Effector memory CD8-positive, alpha-beta T cell (primary cell): ENCODE measurements around the gene TAX1BP3.

Experiments used
- ATAC-seq: fragments of 150-1000 bp; cut with Tn5 transposase; replicated peaks from 2 replicates; pipeline ENCODE4 v1.10.0; 2021; ENCODE audit warnings: mild to moderate bottlenecking, moderate library complexity
- DNase-seq, 3 experiments: peaks; one replicate each; pipeline ENCODE4 v3.0.0; 2021
- H3K27ac Mint-ChIP-seq, 2 donors: one replicate each; pipeline ENCODE4 v1.8.0; 2022; ENCODE audit warnings: mild to moderate bottlenecking in 2 of 2, mixed read lengths in 2 of 2, moderate library complexity in 2 of 2
- H3K27me3 Mint-ChIP-seq, 2 donors: one replicate each; pipeline ENCODE4 v1.8.0; 2022; ENCODE audit warnings: mixed read lengths in 2 of 2
- H3K36me3 Mint-ChIP-seq: one replicate; pipeline ENCODE4 v1.8.0; 2022; ENCODE audit warnings: mild to moderate bottlenecking, moderate library complexity, mixed read lengths; ENCODE audit not compliant: insufficient read depth
- H3K4me1 Mint-ChIP-seq, 2 donors: one replicate each; pipeline ENCODE4 v1.8.0; 2022; ENCODE audit warnings: low read depth in 2 of 2, mixed read lengths in 2 of 2
- H3K4me3 Mint-ChIP-seq, 2 donors: one replicate each; pipeline ENCODE4 v1.8.0; 2022; ENCODE audit warnings: mild to moderate bottlenecking in 2 of 2, mixed read lengths in 2 of 2, moderate library complexity in 2 of 2
- H3K9me3 Mint-ChIP-seq, 2 donors: one replicate each; pipeline ENCODE4 v1.8.0; 2022; ENCODE audit warnings: mixed read lengths in 2 of 2

Gene TAX1BP3

DNA sequence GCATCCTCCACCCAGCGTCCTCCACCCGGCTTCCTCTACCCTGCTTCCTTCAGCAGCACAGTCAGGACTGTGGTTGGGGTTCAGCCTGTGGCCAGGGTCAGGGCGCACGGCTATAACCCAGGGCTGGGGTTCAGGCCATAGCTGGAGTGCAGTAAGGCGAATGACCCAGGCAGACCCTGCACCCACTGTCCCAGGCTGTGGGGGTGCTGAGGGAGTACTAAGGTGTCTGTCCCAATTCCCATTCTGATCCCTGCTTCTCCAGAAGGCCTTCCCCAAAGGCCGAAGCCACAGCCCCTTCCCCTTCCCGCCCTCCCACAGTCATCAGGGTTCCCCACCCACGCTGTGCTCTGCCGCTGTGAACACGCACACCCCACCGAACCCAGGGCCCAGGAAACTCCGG, 12.7 kb upstream of the TAX1BP3 start:
- Mint-ChIP-seq H3K4me3 (no peak overlapping the region), H3K4me1 (peaks cover 14 to 20% of the 10 kb centered on the region in 2 donors), H3K36me3 (peaks cover 18% of the 10 kb centered on the region), H3K27me3 (no peaks in the 10 kb centered on the region), H3K9me3 (no peaks in the 10 kb centered on the region), H3K27ac (no peak overlapping the region)
- ATAC-seq (no peak), DNase-seq (no peak)

GRCh38 chr17:3679531-3680126, 11.3 kb upstream of the TAX1BP3 start:
- Mint-ChIP-seq H3K4me1 (peaks cover 14 to 20% of the 10 kb centered on the region in 2 donors), H3K27ac (peak overlapping the region in 1 of 2 donors; percentile 75), H3K9me3 (no peaks in the 10 kb centered on the region), H3K4me3 (no peak overlapping the region), H3K36me3 (peaks cover 17% of the 10 kb centered on the region), H3K27me3 (no peaks in the 10 kb centered on the region)
- no peak for DNase-seq
- ATAC-seq = no peak

DNA sequence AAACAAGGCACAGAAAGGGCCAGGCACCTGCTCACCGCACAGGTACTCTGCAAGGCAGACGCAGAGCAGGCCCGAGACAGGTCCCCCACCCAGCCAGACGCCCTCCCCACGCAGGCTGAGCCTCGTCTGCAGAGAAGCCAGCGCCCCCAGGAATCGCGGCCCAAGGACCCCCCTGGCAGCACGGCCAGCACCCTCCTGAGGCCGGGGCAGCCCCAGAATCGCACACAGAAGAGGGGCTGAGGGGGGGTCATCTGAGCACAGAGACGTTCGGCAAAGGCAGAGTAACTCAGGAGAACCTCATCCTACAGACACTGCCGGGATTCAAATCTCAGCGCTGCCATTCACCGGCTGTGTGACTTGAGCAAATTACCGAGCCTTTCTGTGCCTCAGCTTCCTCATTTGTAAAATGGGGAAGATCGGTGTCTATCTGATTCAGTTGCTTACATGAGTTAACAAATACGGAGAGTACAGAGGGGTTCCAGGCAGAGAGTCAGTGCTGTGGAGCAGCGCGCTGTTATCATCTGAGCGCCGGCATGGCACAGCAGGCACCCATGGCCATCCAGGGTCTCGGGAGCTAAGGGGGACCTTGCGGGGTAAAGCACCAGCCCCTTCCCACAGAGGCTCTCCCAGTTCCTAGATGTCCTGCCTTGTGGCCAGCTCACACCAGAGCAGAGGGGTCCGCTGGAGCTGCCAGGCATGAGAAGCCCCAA, 10.6 kb upstream of the TAX1BP3 start:
- H3K36me3 Mint-ChIP-seq = peaks cover 15% of the 10 kb centered on the region
- DNase-seq = no peak

DNA sequence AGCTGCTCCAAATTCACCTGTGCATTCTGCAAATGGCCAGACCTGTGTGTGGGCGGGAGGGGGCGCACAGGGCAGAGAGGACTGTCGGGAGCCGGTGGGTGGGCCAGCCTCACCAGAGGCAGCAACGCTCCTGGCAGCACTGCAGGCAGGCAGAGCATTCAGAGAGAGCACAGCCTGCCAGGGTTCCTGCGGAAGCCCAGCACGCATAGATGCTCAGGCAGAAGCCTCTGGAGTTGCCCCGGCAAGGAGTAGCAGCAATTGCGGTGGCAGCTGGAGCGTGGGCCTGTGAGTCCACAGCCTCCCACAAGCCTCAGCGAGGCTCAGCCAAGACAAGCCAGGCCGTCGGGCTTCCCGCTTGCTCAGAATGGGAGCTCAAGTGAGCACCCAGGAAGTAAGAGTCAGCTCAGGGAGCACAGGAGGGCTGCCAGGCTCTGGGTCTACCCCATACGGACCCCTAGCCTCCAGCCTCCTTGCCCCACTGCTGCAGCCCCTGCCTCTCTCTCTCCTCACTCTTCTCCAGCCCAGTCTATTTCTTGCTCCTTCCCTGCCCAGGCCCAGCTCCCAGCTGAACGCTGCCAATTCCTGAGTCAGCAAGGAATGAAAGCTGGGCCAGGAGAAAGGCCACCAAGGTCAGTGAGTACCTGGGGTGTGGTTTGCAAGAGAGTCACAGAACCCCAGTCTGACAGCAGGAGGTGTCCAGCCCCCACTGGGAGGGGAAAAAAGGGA, 9.9 kb upstream of the TAX1BP3 start:
- Mint-ChIP-seq H3K4me1 (peaks cover 12 to 19% of the 10 kb centered on the region in 2 donors), H3K9me3 (no peaks in the 10 kb centered on the region)

More for the DNA sequence above, 10.6 kb upstream of the TAX1BP3 start:
- Mint-ChIP-seq H3K4me1 (peaks cover 14 to 20% of the 10 kb centered on the region in 2 donors), H3K27me3 (no peaks in the 10 kb centered on the region), H3K27ac (no peak overlapping the region), H3K4me3 (no peak overlapping the region), H3K9me3 (no peaks in the 10 kb centered on the region)
- ATAC-seq = no peak

DNA sequence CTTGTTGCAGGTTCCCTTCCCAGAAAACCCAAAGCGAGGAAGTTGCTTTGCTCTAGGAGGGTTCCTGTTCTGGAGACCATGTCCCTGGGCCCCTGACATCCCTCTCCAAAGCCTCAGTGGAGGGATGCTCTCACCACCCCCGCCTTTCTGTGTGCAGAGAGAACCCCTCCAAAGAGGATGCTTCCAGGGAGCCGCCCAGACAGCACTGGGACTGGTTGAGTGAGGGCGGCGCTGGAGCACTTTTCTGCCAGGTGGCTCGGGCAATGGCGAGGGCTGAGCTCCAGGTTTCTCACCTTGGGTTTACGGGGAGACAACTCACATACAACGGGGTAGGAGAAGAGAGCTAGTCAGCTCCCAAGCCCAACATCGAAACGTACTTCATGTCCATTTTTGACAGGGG, 7.5 kb upstream of the TAX1BP3 start:
- peaks cover 3 to 4% of the 10 kb centered on the region in 2 donors for H3K4me1 Mint-ChIP-seq
- H3K4me3 Mint-ChIP-seq = no peak overlapping the region
- DNase-seq (no peak), ATAC-seq (no peak)
- H3K9me3 Mint-ChIP-seq = no peaks in the 10 kb centered on the region
- H3K36me3 Mint-ChIP-seq = peaks cover 8% of the 10 kb centered on the region
- H3K27me3 Mint-ChIP-seq = no peaks in the 10 kb centered on the region
- H3K27ac Mint-ChIP-seq = no peak overlapping the region

More for the DNA sequence above, 9.9 kb upstream of the TAX1BP3 start:
- Mint-ChIP-seq H3K4me3 (no peak overlapping the region), H3K27me3 (no peaks in the 10 kb centered on the region), H3K36me3 (peaks cover 12% of the 10 kb centered on the region), H3K27ac (no peak overlapping the region)
- ATAC-seq = no peak
- DNase-seq = no peak

- H3K36me3 Mint-ChIP-seq = peaks cover 29% of the 10 kb centered on the region
- no peak overlapping the region for H3K4me3 Mint-ChIP-seq
- no peak overlapping the region for H3K27ac Mint-ChIP-seq
These were observed 4.2 kb upstream of the TAX1BP3 start for GRCh38 chr17:3672571-3672970.

GRCh38 chr17:3669548-3669947, 1.2 kb upstream of the TAX1BP3 start:
- Mint-ChIP-seq H3K4me1 (peaks cover 19 to 24% of the 10 kb centered on the region in 2 donors), H3K36me3 (peaks cover 26% of the 10 kb centered on the region), H3K4me3 (peak overlapping the region; percentile 94), H3K9me3 (no peaks in the 10 kb centered on the region), H3K27ac (peak overlapping the region; percentile 91 to 95), H3K27me3 (no peaks in the 10 kb centered on the region)
- no peak for ATAC-seq
- DNase-seq = no peak

More at GRCh38 chr17:3672571-3672970, 4.2 kb upstream of the TAX1BP3 start:
- no peaks in the 10 kb centered on the region for H3K9me3 Mint-ChIP-seq
- ATAC-seq (no peak), DNase-seq (no peak)
- peaks cover 12 to 14% of the 10 kb centered on the region in 2 donors for H3K4me1 Mint-ChIP-seq
- no peaks in the 10 kb centered on the region for H3K27me3 Mint-ChIP-seq

DNA sequence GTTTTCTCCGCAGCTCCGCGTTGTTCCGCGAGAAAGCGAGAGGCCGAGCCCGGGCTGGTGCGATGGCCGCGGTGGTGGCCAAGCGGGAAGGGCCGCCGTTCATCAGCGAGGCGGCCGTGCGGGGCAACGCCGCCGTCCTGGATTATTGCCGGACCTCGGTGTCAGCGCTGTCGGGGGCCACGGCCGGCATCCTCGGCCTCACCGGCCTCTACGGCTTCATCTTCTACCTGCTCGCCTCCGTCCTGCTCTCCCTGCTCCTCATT, 638 bp upstream of the TAX1BP3 start:
- peaks cover 19 to 24% of the 10 kb centered on the region in 2 donors for H3K4me1 Mint-ChIP-seq
- DNase-seq = no peak
- peak overlapping the region; percentile 94 for H3K4me3 Mint-ChIP-seq
- ATAC-seq = no peak
- H3K9me3 Mint-ChIP-seq = no peaks in the 10 kb centered on the region
- peaks cover 26% of the 10 kb centered on the region for H3K36me3 Mint-ChIP-seq
- H3K27me3 Mint-ChIP-seq = no peaks in the 10 kb centered on the region
- peak overlapping the region; percentile 91 to 95 for H3K27ac Mint-ChIP-seq

GRCh38 chr17:3667366-3668278, 756 bp downstream of the TAX1BP3 start:
- Mint-ChIP-seq H3K36me3 (peaks cover 26% of the 10 kb centered on the region), H3K9me3 (no peaks in the 10 kb centered on the region), H3K4me1 (peaks cover 19 to 24% of the 10 kb centered on the region in 2 donors), H3K27ac (peak overlapping the region; percentile 78 to 95), H3K4me3 (peak overlapping the region; percentile 94), H3K27me3 (no peaks in the 10 kb centered on the region)
- no peak for ATAC-seq
- DNase-seq = no peak

- ATAC-seq (no peak), DNase-seq (no peak)
- Mint-ChIP-seq H3K27me3 (no peaks in the 10 kb centered on the region), H3K4me3 (peak overlapping the region; percentile 5 to 50), H3K36me3 (peaks cover 26% of the 10 kb centered on the region), H3K4me1 (peaks cover 19 to 24% of the 10 kb centered on the region in 2 donors), H3K27ac (no peak overlapping the region), H3K9me3 (no peaks in the 10 kb centered on the region)
These were observed 1.9 kb downstream of the TAX1BP3 start for GRCh38 chr17:3666516-3666915.

- Mint-ChIP-seq H3K27me3 (no peaks in the 10 kb centered on the region), H3K27ac (peak overlapping the region in 1 of 2 donors; percentile 13), H3K4me1 (peaks cover 19 to 24% of the 10 kb centered on the region in 2 donors), H3K36me3 (peaks cover 21% of the 10 kb centered on the region), H3K4me3 (peak overlapping the region; percentile 50), H3K9me3 (no peaks in the 10 kb centered on the region)
- ATAC-seq (no peak), DNase-seq (no peak)
These were observed 2.5 kb downstream of the TAX1BP3 start for GRCh38 chr17:3665834-3666233.

DNA sequence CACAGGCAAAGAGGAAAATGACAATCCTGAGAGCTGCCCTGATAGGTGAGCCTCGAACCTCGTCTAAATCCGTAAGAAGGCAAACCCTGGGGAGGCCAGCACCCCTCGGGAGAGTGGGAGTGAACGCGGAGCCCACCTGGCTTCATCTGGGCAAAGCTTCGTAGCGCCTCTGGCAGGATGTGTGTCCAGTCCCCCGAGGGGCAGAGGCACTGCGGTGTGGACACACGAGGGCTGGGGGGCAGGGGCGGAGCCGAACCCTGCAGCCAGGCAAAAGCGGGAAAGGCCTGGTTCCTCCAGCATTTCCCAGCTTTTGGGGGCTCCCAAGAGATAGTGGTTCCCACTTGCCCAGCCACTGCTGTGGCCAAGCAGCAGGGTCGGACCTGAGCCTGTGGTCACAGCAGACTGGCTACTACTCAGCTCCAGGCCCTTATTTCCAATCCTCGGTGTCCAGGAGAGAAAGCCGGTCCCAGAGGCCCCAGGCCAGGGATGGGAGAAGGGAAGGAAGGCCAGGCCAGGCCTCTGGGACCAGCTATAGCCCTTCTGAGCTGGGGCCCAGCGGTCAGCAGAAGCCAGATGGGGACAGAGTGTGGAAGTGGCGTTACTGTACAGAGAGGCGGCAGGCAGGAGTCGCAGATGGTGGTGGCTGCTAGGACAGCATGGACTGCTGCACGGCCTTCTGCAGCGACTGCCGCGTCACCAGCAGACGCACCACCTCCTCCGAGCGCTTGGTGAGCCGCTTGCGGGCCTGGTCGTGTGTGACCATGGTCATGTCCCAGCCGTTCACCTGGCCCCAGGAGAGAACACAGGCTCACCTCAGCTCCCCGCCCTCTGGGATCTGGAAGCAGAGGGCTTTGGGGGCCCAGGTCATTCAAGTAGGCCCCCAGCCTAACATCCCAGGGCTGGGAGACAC, 5.0 kb downstream of the TAX1BP3 start:
- Mint-ChIP-seq H3K36me3 (peaks cover 2% of the 10 kb centered on the region), H3K27ac (no peak overlapping the region), H3K27me3 (no peaks in the 10 kb centered on the region), H3K9me3 (no peaks in the 10 kb centered on the region), H3K4me1 (peaks cover 11 to 12% of the 10 kb centered on the region in 2 donors), H3K4me3 (no peak overlapping the region)
- ATAC-seq (no peak), DNase-seq (no peak)
